HG02885 (cell line): ENCODE results near the gene SH3RF1.

Source experiments
- ATAC-seq: cut with Tn5 transposase; IDR thresholded peaks from one replicate; pipeline ENCODE4 v1.9.1; 2021; ENCODE audit warnings: mild to moderate bottlenecking; ENCODE audit not compliant: unreplicated experiment, poor library complexity

Gene SH3RF1

GRCh38 chr4:169115144-169115896, 155.4 kb downstream of the SH3RF1 start:
- no peak for ATAC-seq

- no peak for ATAC-seq
Observed at GRCh38 chr4:169114341-169114974, 156.3 kb downstream of the SH3RF1 start.

GRCh38 chr4:169110633-169111032, 160.1 kb downstream of the SH3RF1 start:
- no peak for ATAC-seq

- no peak for ATAC-seq
Observed at GRCh38 chr4:169109035-169109675, 161.6 kb downstream of the SH3RF1 start.

- no peak for ATAC-seq
Observed at GRCh38 chr4:169108303-169108702, 162.5 kb downstream of the SH3RF1 start.

- no peak for ATAC-seq
Observed at GRCh38 chr4:169107528-169107927, 163.2 kb downstream of the SH3RF1 start.

GRCh38 chr4:169106696-169107229, 164.0 kb downstream of the SH3RF1 start:
- no peak for ATAC-seq

GRCh38 chr4:169105620-169106019, 165.1 kb downstream of the SH3RF1 start:
- no peak for ATAC-seq

GRCh38 chr4:169103966-169104412, 166.8 kb downstream of the SH3RF1 start:
- no peak for ATAC-seq

- ATAC-seq, result no peak
Observed at GRCh38 chr4:169102026-169102425, 168.7 kb downstream of the SH3RF1 start.

GRCh38 chr4:169100670-169101101, 170.1 kb downstream of the SH3RF1 start:
- no peak for ATAC-seq

- peak; percentile 42 for ATAC-seq
Observed at GRCh38 chr4:169099771-169100180, 171.0 kb downstream of the SH3RF1 start.

GRCh38 chr4:169098969-169099690, 171.6 kb downstream of the SH3RF1 start:
- ATAC-seq, result no peak

- ATAC-seq, result peak; percentile 56
Observed at GRCh38 chr4:169098532-169098931, 172.2 kb downstream of the SH3RF1 start.

- ATAC-seq, result peak; percentile 60
Observed at GRCh38 chr4:169098054-169098497, 172.7 kb downstream of the SH3RF1 start.

GRCh38 chr4:169096221-169096620, 174.5 kb downstream of the SH3RF1 start:
- ATAC-seq, result no peak

GRCh38 chr4:169094656-169095231, 176.0 kb downstream of the SH3RF1 start:
- ATAC-seq, result no peak

- ATAC-seq, result no peak
Observed at GRCh38 chr4:169092889-169093522, 177.8 kb downstream of the SH3RF1 start.

GRCh38 chr4:169090484-169091215, 180.1 kb downstream of the SH3RF1 start:
- no peak for ATAC-seq
